ENCODE data around the gene C5orf63.
"Not testable (repeated sequence)": the region's sequence is repeated elsewhere in the genome, so short reads cannot be mapped to it uniquely, and the experiment has no call there.

C5orf63 gene

GRCh38 chr5:127076315-127077129 lies 3.2 kb upstream of the C5orf63 start:
- no peak for DNase-seq (ENCODE audit: low read depth in 2 of 3, low spot score in 2 of 3)

- DNase-seq (ENCODE audit: low read depth in 2 of 3, low spot score in 2 of 3), result no peak
These were observed 1.2 kb upstream of the C5orf63 start for GRCh38 chr5:127074466-127074865.

GRCh38 chr5:127070243-127070642 lies 3.1 kb downstream of the C5orf63 start:
- no peak for DNase-seq (ENCODE audit: low read depth in 2 of 3, low spot score in 2 of 3)

- DNase-seq (ENCODE audit: low read depth in 2 of 3, low spot score in 2 of 3), result no peak
These were observed 4.6 kb downstream of the C5orf63 start for GRCh38 chr5:127068493-127069214.

GRCh38 chr5:127066721-127067120 lies 6.6 kb downstream of the C5orf63 start:
- DNase-seq (ENCODE audit: low read depth in 2 of 3, low spot score in 2 of 3), result no peak

- DNase-seq (ENCODE audit: low read depth in 2 of 3, low spot score in 2 of 3), result no peak
These were observed 9.0 kb downstream of the C5orf63 start for GRCh38 chr5:127064253-127064840.

GRCh38 chr5:127063257-127063913 lies 9.9 kb downstream of the C5orf63 start:
- DNase-seq (ENCODE audit: low read depth in 2 of 3, low spot score in 2 of 3), result no peak

- DNase-seq (ENCODE audit: low read depth in 2 of 3, low spot score in 2 of 3), result no peak
These were observed 11.3 kb downstream of the C5orf63 start for GRCh38 chr5:127061956-127062355.

- DNase-seq (ENCODE audit: low read depth in 2 of 3, low spot score in 2 of 3), result no peak
These were observed 11.8 kb downstream of the C5orf63 start for GRCh38 chr5:127061537-127061936.

- no peak for DNase-seq (ENCODE audit: low read depth in 2 of 3, low spot score in 2 of 3)
These were observed 12.8 kb downstream of the C5orf63 start for GRCh38 chr5:127060470-127060985.

GRCh38 chr5:127056896-127057295 lies 16.4 kb downstream of the C5orf63 start:
- DNase-seq (ENCODE audit: low read depth in 2 of 3, low spot score in 2 of 3), result no peak

GRCh38 chr5:127055880-127056653 lies 17.2 kb downstream of the C5orf63 start:
- no peak for DNase-seq (ENCODE audit: low read depth in 2 of 3, low spot score in 2 of 3)

- not testable (repeated sequence) for DNase-seq (ENCODE audit: low read depth in 2 of 3, low spot score in 2 of 3)
These were observed 19.8 kb downstream of the C5orf63 start for GRCh38 chr5:127053551-127053950.

- no peak for DNase-seq (ENCODE audit: low read depth in 2 of 3, low spot score in 2 of 3)
These were observed 20.3 kb downstream of the C5orf63 start for GRCh38 chr5:127053049-127053448.

- no peak for DNase-seq (ENCODE audit: low read depth in 2 of 3, low spot score in 2 of 3)
These were observed 21.7 kb downstream of the C5orf63 start for GRCh38 chr5:127051591-127051990.

GRCh38 chr5:127046343-127047072 lies 26.8 kb downstream of the C5orf63 start:
- no peak for DNase-seq (ENCODE audit: low read depth in 2 of 3, low spot score in 2 of 3)

GRCh38 chr5:127042593-127042992 lies 30.7 kb downstream of the C5orf63 start:
- no peak for DNase-seq (ENCODE audit: low read depth in 2 of 3, low spot score in 2 of 3)

- no peak for DNase-seq (ENCODE audit: low read depth in 2 of 3, low spot score in 2 of 3)
These were observed 31.7 kb downstream of the C5orf63 start for GRCh38 chr5:127041571-127041970.

- DNase-seq (ENCODE audit: low read depth in 2 of 3, low spot score in 2 of 3), result no peak
These were observed 32.3 kb downstream of the C5orf63 start for GRCh38 chr5:127040796-127041520.
